DOHH2 (cell line): ENCODE results near the gene NMNAT2.

Experiments used
- EZH2phosphoT487 ChIP-seq: fragments of 200-600 bp; sonication (generic); IDR thresholded peaks from 2 replicates; pipeline ENCODE4 v1.6.1; 2017; ENCODE audit warnings: borderline replicate concordance, mild to moderate bottlenecking, antibody characterized with exemption, low read length, moderate library complexity, mixed read lengths
- TF ChIP-seq, protein P1 (sequence below): fragments of 200-600 bp; sonication (generic); IDR thresholded peaks from one replicate; pipeline ENCODE4 v1.5.1; 2014; ENCODE audit warnings: antibody characterized with exemption, mild to moderate bottlenecking, low read depth, low read length; ENCODE audit not compliant: poor library complexity, severe bottlenecking

- TF ChIP-seq, protein P1, sequence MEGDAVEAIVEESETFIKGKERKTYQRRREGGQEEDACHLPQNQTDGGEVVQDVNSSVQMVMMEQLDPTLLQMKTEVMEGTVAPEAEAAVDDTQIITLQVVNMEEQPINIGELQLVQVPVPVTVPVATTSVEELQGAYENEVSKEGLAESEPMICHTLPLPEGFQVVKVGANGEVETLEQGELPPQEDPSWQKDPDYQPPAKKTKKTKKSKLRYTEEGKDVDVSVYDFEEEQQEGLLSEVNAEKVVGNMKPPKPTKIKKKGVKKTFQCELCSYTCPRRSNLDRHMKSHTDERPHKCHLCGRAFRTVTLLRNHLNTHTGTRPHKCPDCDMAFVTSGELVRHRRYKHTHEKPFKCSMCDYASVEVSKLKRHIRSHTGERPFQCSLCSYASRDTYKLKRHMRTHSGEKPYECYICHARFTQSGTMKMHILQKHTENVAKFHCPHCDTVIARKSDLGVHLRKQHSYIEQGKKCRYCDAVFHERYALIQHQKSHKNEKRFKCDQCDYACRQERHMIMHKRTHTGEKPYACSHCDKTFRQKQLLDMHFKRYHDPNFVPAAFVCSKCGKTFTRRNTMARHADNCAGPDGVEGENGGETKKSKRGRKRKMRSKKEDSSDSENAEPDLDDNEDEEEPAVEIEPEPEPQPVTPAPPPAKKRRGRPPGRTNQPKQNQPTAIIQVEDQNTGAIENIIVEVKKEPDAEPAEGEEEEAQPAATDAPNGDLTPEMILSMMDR = no peak
- TF ChIP-seq EZH2phosphoT487 = no peak
Measured at GRCh38 chr1:183239793-183240525, 178.2 kb downstream of the NMNAT2 start.
